AG04449 (cell line): ENCODE results near the gene DNAAF5.

Source experiments
- CTCF ChIA-PET: fragments of 350-600 bp; formaldehyde crosslinking; extraction: SDS; loops from one replicate; lab custom pipeline; 2021; ENCODE audit warnings: antibody characterized with exemption; lab: Yijun Ruan, JAX
- POLR2A ChIA-PET: fragments of 400-600, 350-600 bp; formaldehyde crosslinking; extraction: SDS; loops from one replicate; lab custom pipeline; 2020; ENCODE audit warnings: antibody characterized with exemption, inconsistent platforms; lab: Yijun Ruan, JAX
- DNase-seq: peaks from one replicate; pipeline ENCODE4 v3.0.0-alpha.2; 2010; ENCODE audit warnings: low read depth, low spot score
- H3K4me3 ChIP-seq: 2 replicates; pipeline ENCODE4 v1.5.1; 2011; ENCODE audit warnings: low read depth, mild to moderate bottlenecking, control low read depth, low read length
- TF ChIP-seq, protein P1 (sequence below): IDR thresholded peaks from one replicate; pipeline ENCODE4 v1.5.1; 2011; ENCODE audit warnings: mild to moderate bottlenecking, moderate library complexity, low read length, control low read depth, inconsistent platforms; ENCODE audit not compliant: insufficient read depth; ENCODE audit errors: missing control alignments

The DNAAF5 gene

DNA sequence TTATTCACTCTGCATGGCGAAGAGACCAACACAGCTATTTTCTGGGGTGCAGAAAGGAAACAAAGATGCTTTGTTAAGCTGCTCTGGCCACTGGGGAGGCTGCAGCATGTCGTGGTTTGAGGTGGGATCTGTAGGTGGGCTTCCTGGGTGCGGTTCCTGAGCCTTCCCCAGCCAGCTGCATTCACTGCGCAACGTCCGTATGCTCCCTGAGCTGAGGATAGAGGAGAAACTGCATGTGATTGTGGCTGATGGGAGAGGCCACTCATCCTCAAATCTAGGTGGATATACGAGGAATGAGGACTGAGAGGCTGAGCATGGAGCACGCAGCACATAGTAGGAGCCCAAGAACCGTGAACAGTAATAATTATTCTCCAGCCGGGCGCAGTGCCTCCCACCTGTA lies 9.9 kb upstream of the DNAAF5 start:
- H3K4me3 ChIP-seq: no peak overlapping the region
- no peak for DNase-seq
- ChIA-PET POLR2A (no interaction called here), CTCF (interaction anchor here (1.2 kb wide), 1 partner anchor 15 kb away, joined by 3 read pairs; no protein-coding TSS in a partner anchor)
- TF ChIP-seq, protein P1, sequence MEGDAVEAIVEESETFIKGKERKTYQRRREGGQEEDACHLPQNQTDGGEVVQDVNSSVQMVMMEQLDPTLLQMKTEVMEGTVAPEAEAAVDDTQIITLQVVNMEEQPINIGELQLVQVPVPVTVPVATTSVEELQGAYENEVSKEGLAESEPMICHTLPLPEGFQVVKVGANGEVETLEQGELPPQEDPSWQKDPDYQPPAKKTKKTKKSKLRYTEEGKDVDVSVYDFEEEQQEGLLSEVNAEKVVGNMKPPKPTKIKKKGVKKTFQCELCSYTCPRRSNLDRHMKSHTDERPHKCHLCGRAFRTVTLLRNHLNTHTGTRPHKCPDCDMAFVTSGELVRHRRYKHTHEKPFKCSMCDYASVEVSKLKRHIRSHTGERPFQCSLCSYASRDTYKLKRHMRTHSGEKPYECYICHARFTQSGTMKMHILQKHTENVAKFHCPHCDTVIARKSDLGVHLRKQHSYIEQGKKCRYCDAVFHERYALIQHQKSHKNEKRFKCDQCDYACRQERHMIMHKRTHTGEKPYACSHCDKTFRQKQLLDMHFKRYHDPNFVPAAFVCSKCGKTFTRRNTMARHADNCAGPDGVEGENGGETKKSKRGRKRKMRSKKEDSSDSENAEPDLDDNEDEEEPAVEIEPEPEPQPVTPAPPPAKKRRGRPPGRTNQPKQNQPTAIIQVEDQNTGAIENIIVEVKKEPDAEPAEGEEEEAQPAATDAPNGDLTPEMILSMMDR: no peak

DNA sequence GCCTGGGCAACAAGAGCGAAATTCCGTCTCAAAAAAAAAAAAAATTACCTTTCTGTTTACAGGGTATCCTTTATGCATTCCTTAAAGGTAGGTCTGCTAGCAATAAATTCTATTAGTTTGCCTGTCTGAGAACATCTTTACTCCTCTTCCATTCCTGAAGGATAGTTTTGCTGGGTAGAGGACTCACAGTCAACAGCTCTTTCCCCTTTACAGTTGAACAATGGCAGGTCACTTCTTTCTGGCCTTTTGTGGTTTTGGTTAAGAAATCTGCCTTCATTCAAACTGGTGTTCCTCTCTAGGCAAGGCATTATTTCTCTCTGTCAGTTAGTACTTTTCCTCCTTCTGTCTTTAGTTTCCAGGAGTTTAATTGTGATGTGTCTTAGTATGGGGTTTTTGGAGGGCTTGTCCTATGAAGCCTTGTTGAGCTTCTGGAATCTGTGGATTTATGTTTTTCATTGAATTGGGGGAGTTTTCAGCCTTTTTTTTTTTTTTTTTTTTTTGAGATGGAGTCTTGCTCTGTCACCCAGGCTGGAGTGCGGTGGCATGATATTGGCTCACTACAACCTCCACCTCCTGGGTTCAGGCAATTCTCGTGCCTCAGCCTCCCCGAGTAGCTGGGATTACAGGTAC lies 4.8 kb upstream of the DNAAF5 start:
- POLR2A ChIA-PET: no interaction called here
- no peak overlapping the region for H3K4me3 ChIP-seq
- TF ChIP-seq, protein P1: no peak
- DNase-seq: no peak
- CTCF ChIA-PET: no interaction called here

DNA sequence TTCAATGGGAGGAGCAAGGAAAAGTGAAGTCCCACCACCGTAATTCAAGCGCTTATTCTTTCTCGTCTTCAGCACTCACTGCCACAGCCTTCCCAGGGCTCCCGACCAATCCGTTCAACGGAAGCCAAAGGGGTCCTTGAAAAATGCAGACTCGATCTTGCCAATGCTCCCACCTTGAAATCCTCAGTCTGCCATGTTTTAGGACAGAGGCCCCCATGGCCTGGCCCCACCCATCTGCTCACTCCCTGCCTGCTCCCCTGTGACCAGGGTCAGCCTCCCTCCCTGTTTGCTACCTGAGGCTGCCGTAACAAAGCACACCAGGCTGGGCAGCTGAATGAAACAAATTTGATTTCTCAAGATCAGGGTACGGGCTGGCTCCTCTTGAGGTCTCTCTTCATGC lies 3.0 kb upstream of the DNAAF5 start:
- no peak for DNase-seq
- H3K4me3 ChIP-seq: no peak overlapping the region
- TF ChIP-seq, protein P1: no peak
- ChIA-PET CTCF (no interaction called here), POLR2A (no interaction called here)

DNA sequence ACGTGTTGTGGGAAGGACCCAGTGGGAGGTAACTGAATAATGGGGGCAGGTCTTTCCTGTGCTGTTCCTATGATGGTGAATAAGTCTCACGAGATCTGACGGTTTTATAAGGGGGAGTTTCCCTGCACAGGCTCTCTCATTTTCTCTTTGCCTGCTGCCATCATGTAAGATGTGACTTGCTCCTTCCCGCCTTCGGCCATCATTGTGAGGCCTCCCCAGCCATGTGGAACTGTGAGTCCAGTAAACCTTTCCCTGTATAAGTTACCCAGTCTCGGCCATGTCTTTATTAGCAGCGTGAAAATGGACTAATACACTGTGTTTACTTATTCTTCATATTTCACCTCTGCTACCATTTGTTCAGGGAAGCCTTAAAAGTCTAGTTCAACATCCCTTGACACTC lies 2.2 kb upstream of the DNAAF5 start:
- DNase-seq: no peak
- ChIA-PET POLR2A (no interaction called here), CTCF (no interaction called here)
- TF ChIP-seq, protein P1: no peak
- no peak overlapping the region for H3K4me3 ChIP-seq

DNA sequence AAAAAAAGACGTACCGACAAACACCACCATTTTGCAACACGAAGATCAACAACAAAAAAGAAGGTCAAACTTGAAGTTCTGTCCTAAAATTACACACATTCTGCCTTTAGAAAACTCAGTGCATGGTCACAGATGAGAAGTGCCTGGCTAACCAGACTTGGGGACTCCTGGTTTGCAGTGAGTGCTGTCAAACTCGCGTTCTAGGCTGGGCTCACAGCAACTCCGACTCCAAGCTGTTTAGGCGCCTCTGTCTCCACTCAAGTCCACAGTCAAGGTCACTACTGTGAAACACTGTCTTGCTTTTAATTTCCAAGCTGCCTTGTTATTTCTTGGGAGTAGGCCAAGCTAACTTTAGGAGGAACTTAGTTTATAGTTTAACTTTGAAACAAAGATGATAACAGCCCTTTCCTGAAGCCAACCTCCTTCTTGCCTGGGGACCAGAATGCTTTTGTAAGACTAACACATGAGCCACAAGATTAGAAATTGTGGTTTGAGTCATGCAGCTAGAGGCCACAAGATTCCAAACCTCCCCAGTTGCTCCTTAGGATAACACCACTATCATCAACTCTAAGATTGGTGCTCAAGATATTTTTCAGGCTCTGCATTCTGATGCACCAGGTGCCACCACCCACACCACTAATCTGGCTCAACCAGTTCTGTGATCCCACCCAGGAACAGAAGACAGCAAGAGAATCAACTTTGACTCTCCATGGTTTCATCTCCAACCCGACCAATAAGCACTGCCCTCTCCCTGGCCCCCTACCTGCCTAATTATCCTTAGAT lies 1.1 kb upstream of the DNAAF5 start:
- CTCF ChIA-PET: interaction anchor here (1.1 kb wide), 1 partner anchor 38 kb away, joined by 3 read pairs; no protein-coding TSS in a partner anchor
- peak overlapping the region; percentile 62 for H3K4me3 ChIP-seq
- TF ChIP-seq, protein P1: no peak
- POLR2A ChIA-PET: no interaction called here
- DNase-seq: no peak

DNA sequence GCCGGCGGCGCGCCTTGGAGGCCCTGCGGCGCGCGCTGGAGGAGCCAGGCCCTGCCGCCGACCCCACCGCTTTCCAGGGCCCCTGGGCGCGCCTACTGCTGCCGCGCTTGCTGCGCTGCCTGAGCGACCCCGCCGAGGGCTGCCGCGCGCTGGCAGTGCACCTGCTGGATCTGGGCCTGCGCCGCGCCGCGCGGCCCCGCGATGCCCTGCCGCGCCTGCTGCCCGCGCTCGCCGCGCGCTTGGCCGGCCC lies 280 bp downstream of the DNAAF5 start:
- H3K4me3 ChIP-seq: peak overlapping the region; percentile 62
- CTCF ChIA-PET: interaction anchor here (0.9 to 1.6 kb wide), 3 partner anchors 8 to 404 kb away, joined by 3 to 5 read pairs (median 3); no protein-coding TSS in a partner anchor
- no peak for DNase-seq
- POLR2A ChIA-PET: interaction anchor here (2.3 kb wide), 1 partner anchor 9 kb away, joined by 7 read pairs; no protein-coding TSS in a partner anchor
- TF ChIP-seq, protein P1: no peak
